ENCODE data around the gene IQCH.

Gene IQCH

DNA sequence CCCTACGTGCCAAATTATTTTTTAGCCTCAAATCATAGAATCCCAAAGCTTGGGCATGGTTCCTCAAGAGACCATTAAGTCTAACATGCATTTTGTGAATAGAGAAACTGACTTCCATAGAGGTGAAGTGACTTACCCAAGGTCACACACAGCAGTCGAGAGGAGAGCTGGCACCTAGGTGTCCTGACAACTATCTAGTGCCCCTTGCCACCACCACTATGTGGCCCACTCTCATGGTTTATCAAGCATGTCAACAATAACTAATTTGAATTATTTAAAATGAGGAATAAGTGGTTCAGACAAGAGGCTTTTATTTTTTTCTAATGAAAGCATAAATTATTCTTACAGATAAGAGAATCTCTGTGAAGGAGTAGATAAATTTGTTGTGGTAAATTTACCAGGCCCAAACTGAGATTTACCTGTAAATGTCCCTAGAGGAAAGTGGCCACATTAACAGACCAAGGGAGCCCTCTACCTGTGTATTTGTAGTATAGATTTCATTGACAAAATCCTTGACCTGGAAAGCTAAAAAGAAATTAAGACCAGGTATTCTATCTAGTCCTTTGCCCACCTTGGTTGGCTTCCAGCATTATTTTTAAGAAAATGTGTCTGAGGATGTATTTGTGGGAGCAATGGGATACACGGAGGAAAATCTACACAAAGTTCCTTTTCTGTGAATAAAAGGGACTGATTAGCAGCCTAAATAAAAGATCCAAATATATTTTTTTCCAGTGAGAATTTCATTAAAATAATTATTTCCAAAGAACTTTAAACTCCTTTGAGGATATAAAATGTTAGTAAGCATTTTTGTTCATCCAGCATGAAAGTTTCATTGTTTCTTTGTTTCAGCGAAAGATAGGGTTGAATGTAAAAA lies 49.1 kb downstream of the IQCH start:
- no peak for DNase-seq

DNA sequence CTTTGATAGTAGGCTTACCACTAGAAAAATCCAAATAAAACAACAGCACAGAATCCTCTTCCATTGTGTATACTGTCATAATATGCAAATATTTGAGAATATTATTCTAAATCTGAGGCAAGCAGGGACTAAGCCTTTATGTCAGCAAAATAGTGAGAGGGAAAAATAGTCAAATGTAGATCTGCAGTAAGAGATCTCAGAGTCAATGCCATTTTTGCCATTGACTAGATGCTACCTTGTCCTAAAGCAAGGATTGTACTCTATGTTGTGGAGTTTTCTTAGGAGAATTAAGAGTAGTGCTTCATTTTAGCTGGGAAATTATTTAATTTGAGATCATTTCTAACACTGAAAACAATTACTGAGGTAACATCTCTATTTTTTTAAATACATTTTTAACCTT lies 50.2 kb downstream of the IQCH start:
- DNase-seq: no peak

DNA sequence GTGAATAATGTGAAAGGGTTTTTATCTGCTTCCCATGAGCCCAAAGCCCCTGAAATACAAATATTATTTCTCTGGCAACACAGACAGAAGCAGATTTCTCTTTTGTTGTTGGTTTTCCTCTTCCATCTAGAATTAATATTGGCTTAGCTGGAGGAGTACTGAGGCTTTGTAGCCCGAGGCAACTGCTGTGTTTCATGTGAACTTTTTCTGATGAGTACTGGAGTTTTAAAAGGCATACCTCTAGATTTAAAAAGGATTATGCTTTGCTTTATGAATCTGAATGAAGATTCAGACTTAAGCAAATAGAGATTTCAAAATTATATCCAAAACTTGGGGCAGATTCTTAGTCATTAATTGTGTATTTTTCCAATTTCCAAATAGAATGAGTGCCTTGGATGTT lies 50.9 kb downstream of the IQCH start:
- DNase-seq: no peak

DNA sequence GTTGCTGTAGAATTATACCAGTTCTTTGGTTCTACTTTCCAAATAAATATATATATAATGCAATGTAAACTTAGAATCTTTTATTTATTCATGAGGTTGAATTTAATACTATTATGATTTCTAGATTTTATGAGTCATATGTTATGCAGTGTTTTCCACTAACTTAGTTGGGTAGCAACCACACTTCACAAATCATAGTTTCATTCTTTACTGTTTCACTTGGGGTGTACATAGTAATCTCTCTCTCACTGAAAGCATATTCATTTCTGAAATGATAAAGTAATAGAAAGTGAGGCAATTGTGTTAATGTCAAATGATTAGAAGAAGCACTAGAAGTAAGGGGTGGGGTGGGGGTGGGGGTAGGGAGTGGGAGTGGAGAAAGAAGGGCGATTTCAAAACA lies 52.6 kb downstream of the IQCH start:
- DNase-seq: no peak

DNA sequence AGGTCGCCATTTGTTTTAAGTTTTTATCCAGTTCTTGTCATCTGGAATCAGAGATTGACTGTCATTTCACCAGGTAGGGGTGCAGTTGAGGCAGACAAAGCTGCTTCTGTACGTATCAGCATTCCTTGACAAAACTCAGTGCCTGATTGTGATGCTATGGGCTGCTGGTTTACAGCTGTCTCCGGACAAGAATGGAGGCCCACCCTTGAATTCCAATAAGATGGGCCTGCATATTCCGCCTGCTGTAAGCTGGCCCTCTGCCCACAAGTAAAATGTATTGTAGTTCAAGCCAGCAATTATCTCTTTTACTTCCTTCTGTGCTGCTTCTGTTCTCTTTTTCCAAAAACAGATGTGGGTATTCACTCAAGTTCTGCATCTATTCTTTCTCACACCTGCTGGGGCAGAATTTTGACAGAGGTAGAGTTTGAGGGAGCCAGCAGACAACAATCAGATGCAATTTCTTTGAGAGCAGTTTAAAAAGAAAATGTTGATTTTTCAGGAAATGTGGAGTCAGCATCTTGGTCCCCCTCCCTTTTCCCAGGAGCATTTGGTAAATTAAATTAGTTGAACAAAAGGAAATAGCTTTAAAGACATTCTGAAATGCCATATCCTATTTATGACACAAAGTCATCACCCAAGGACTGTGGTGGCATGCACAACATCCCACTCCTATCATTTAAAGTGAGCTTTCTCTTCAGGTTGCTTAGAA lies 53.5 kb downstream of the IQCH start:
- DNase-seq: no peak

DNA sequence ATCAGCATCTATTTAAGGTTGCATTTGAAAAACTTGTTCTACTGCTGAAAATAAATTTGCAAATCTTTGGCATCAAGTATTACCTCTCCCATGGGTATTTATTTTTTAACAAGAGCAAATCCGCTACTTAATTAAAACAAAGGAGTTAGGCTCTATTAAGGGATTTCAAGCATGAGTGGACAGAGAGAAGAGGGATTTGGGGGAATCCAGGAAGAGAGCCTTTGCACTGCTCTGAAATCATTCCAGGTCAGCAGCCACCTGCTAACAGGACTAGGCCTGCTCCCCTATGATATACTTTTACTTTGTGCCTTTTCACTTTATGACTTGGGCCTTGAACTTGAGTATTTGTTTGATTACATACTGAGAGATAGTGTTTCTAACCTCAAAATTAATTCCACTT lies 57.1 kb downstream of the IQCH start:
- DNase-seq: no peak

DNA sequence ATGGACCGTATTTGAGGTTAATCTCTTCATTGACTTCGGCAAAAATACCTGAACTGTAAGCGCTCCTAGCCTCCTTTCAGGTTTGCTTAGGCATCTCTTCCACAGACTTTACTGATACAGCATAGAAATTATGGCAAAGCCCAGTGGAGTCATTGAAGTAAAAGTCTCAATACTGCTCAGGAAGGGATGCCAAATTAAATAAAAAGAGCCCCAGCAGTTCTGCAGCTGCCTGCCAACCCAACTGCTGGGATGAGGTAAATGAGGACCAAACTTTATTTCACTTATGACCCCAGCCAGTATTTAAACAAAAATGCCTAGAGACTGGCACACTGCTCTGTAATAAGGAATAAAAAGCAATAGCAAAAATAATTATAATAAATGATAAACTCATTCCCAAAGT lies 65.4 kb downstream of the IQCH start:
- no peak for DNase-seq

DNA sequence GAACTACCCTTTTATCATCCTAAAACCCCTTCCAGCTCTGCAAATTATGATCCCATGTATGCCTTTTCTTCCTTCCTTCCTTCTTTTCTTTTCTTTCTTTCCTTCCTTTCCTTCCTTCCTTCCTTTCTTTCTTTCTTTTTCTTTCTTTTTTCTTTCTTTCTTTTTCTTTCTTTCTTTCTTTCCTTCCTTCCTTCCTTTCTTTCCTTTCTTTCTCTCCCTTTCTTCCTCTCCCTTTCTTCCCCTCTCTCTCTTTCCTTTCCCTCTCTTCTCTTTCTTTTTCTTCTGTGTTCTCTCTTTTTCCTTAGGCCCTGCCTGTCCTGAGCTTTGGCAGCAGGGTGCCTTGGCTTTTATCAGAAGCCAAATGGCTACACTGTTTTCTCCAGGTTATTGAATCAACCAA lies 66.8 kb downstream of the IQCH start:
- no peak for DNase-seq

DNA sequence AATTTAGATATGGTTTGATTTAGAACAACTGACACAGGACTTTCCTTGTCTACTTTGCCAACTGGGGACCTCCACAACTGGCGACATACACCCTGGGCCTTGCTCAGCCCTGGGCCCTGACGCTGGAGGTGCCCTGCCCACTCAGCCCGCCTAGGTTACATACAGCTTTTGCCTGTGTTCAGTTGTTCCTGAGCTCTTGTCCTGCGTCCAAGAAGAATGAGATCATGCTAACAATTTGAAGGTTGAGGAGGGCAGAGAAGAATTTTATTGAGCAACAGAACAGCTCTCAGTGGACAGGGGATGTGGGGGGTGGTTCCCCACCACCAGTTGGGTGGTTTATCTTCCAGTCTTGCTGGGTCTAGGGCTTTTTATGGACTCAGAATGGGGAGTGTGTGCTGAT lies 67.9 kb downstream of the IQCH start:
- no peak for DNase-seq

DNA sequence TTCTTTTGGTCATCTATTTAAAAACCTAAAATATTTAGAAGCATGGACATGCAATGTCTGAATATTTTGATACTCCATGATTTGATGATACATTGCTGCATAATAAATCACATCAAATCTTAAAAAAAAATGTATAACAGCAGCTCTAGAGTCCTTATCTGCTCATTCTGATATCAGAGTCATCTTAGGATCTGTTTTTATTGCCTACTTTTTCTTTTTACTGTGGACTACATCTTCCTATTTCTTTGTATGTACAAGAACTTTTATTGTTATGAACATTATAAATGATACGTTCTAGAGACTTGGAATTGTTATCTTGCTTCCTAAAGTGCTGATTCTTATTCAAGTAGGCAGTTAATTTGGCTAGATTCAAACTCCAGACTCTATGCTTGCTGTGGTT lies 72.7 kb downstream of the IQCH start:
- no peak for DNase-seq

DNA sequence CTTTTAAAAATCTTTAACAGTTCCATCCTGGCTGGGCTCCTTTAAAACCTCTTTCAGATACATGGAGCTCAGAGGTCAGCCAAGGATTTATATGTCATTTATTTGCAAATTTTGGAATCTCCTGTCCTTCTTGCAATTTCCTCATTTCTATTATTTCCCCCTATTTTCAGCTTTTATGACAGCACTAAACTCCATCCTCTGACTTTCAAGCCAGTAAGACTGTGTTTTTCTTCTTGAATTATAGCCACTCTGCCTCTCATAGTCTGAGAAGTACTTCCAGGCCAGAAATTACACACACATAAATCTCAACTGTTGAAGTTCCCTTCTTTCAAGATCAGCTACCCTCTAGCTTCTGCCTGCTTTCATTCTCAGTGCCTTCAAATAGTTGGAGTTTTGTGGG lies 73.2 kb downstream of the IQCH start:
- no peak for DNase-seq

DNA sequence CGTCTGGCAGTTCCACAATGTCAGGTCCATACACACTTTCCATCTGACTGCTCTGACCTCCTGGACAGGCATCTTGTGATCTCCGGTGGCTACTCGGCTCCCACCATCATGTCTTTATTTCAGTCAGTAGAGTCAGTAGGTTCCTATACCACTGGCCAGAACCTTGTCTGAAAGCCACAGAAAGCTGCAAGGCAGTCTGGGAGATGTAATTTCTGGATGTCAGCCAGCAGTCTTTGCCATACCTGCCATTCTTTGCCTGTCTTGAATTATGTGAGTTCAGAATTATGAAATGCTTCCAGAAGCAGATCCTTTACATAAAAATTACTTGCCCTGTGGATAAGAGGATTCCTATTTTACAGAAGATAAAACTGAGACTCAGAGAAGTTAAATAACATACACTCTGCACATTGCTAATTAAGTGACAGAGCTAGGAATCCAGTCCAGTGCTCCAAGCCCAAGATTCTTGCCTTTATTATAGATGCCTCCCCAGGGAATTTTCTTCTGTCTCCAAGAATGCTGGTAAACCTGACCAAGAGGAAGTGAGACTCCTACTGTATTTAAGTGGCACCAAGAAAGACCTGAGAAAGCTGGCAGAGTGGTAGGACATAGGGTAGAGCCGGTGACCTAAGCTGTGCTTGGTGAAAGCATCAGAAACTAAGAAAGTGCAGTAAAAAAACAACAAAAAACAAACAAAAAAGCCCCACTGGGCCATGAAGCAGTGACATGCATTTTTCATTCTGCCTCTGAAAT lies 75.6 kb downstream of the IQCH start:
- DNase-seq: no peak

DNA sequence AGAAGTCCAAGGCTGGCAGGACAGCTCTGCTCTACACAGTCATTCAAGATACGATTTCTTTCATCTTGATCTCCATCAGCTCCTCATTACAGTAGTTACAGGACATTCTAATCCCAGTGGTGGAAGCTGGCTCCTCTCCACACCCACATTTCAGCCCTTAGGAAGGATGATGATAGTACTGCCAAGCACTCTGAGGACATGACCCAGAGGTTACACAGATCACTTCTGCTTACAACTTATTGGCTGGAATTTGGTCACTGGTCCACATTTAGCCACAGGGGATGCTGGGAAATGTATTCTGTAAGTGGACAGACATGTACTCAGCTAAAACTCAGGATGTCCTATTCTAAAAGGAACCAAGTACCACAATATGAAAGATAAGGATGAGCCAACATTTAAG lies 77.1 kb downstream of the IQCH start:
- DNase-seq: no peak

DNA sequence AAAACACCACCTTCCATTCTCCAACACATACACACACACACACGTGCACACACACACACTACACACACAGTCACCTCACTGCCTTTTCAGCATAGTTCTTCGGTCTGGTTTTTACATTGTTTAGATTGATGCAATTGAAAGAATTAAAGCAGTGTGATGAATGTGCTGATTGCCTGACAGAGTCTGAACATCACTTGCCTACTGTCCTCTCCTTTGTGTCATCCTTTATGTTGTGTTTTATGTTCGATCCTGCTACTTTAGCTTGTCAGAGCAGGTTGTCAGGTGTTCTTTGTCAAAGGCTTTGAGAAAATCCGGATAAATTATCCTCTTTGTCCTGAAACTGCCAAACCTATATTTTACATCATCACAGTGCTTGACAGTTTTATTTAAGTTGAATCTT lies 80.4 kb downstream of the IQCH start:
- no peak for DNase-seq

DNA sequence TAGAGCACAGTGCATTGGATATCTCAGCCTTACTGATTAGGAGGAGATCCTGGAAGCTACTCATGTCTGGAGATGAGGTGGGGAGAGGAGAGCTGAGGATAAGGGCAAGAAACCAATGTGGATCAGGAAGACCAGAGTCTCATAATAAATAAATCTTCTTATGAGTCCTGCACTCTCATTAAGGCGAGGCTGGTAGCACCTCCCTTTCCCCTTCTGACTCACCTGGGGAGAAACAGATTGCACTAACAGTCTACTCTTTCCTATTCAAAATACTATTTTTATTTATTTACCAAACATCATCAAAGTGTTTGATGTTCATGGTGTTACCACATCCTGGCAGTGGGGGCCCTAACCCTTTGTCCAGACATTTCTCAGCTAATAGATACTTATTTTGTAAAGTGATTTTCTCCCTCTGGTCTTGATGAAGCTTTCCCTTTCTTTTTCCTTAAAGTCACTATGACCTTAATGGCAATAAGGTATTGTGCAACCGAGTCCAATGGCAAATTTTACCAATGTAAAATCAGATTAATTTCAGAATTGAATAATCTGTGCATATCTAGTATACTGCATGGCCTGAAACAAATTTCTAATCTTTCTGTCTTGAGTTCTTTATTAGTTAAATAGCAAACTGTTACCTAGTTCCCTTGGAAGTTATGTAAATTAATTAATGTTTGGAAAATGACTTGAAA lies 81.1 kb downstream of the IQCH start:
- no peak for DNase-seq

DNA sequence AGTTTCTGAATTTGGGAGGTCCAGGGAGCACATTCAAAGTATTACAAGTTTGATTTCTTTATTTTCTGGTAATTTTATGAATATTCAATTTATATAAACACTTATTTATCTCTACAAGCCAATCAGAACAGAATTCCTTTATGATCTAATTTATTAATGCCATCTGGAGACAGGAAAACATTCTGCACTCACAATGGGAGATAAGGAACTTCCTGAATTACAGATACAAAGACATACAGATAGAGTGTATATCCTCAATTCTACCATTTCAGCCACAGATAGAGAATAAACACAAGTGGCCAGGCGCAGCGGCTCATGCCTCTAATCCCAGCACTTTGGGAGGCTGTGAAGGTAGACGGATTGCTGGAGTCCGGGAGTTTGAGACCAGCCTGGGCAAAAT lies 86.0 kb downstream of the IQCH start:
- no peak for DNase-seq

DNA sequence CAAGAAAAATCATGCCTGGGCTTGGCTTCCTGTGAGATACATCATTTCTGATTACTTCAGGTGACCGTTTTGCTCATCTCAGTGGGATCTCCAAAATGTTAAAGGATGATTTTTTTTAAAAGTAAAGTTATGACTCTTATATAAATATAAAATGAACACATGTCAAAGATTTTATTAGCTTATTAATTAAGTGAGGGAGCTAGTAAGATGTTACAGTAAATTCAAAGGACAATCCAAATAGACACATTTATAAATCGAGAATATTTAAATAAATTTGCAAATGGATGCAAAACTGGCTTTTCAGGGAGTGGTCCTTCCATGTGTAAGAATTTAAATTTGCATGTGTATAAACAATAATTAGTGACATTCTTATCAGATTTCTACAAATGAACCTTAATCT lies 87.0 kb downstream of the IQCH start:
- no peak for DNase-seq

DNA sequence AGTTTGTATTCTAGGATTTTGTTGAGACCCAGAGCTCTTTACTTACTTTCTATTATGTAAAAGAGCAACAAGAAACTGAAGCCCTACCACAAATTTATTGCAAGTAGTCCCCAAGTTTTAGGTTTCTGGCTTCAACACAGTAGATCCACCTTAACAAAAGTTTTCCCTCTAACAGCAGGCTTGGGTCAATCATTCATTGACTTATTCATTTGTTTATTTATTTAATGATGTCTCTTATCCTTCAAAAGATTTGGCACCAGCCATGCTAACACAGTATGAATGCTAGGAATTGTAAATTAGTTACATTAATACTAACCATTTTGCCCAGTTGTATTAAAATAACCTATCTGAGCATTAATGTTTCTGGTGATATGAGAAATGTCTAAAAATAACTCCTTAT lies 88.6 kb downstream of the IQCH start:
- DNase-seq: no peak

DNA sequence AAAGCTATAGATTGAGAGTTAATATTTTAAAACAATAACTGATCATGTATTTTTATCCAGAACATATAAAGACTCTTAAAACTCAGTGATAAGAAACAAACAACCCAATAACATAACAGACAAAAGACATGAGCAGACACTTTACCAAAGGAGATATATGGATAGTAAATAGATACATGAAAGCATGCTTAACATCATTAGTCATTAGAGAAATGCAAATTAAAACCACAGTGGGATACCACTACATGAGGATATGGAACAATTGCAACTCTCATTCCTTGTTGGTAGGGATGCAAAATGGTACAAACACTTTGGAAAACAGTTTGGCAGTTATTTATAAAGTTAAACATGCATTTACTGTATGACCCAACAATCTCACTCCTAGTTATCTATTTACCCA lies 95.0 kb downstream of the IQCH start:
- DNase-seq: no peak

DNA sequence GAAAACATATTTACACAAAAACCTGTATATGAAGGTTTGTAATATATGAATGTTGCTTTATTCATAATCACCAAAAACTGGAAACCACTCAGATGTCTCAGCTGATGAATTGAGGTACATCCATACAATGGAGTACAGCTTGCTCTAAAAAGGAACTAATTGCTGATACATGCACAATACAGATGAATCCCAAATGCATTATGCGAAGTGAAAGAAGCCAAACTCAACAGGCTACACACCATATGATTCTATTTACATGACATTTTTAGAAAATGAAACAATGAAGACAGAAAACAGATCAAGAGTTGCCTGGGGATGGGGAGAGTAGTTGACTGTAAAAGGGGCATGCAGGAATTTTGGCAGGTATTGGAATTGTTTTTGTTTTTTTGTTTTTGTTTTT lies 95.5 kb downstream of the IQCH start:
- no peak for DNase-seq

DNA sequence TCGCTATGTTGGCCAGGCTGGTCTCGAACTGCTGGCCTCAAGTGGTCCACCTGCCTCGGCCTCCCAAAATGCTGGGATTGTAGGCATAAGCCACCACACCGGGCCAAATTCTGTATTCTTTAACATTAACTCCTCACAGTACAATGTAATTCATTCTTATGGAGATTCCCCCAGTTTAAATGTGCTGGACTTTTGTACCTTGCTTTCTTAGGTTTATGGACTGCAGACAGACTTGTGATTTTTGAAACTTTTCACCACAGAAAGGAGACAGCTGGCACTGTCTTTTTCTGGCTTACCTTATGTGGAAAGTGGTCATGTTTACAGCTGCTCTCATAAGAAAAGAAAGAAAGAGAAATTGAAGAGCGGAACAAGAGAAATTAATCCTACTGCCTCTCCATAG lies 103.8 kb downstream of the IQCH start:
- DNase-seq: no peak

DNA sequence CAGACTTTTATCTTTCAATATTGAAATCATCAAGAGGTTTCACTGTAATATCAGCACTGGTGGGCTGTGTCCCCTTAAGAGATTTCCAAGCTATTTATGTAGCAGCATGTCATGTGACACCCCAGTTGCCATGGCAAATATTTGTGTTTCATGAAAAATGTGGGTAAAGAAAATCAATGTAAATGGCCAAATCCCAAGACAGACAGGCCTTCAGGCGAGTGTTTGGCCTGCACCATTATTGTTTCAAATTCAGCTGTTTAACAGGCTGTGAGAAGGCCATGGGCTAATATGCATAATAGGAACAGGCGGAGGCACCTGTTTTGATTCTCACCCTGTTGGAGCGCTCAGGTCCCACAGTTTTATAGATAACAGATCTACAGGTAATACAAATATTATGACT lies 104.2 kb downstream of the IQCH start:
- no peak for DNase-seq

DNA sequence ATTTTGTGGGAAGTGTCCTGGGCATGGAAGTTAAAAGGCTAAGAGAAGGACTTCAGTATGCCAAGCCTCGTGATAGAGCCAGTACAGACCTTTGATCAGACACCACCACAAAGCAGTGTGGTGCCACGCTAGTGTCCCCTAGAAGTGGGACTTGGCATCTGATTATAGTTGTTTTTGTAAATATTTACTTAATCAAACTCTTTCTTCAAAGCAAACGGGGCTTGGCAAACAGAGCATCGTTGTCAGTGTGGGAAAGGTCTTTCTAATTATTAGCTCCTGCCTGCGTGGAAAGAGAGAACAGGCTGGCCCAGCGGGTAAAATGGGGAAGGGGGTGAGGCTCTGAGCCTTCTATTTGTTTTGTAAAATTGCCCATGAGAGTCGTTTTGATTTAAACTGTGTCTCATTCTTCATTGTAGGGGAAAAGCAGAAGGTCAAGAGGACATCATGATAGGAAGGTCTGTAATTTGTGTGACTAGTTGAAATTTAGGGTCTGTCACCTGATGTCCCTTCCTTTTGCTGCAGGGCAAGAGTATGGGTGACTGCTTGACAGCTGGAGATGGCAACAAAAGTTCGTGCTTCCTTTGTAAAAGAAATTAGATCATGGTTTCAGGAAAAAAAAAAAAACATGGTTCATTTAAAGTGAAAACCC lies 105.0 kb downstream of the IQCH start:
- DNase-seq: no peak
